Duodenal mucosa (tissue), 2 donors: ENCODE results near the gene UPK3B.
"Not testable (repeated sequence)": the region's sequence is repeated elsewhere in the genome, so short reads cannot be mapped to it uniquely, and the experiment has no call there.

ENCODE experiments used
- H3K27ac ChIP-seq: one replicate; pipeline ENCODE4 v1.7.0; 2013; ENCODE audit warnings: low read depth, low read length
- H3K27me3 ChIP-seq, 2 donors: one replicate each; pipeline ENCODE4 v1.7.0; 2013; ENCODE audit warnings: low read length in 2 of 2, control low read depth in 1 of 2; ENCODE audit not compliant: insufficient read depth in 2 of 2, control insufficient read depth in 1 of 2
- H3K36me3 ChIP-seq, 2 donors: one replicate each; pipeline ENCODE4 v1.7.0; 2013; ENCODE audit warnings: low read length in 2 of 2, control low read depth in 1 of 2; ENCODE audit not compliant: insufficient read depth in 2 of 2, control insufficient read depth in 1 of 2
- H3K4me1 ChIP-seq, 2 donors: one replicate each; pipeline ENCODE4 v1.7.0; 2013; ENCODE audit warnings: low read length in 2 of 2, control low read depth in 1 of 2; ENCODE audit not compliant: insufficient read depth in 2 of 2, control insufficient read depth in 1 of 2
- H3K4me3 ChIP-seq, 2 donors: one replicate each; pipeline ENCODE4 v1.7.0; 2013; ENCODE audit warnings: low read length in 2 of 2, low read depth in 1 of 2
- H3K9ac ChIP-seq, 2 donors: one replicate each; pipeline ENCODE4 v1.7.0; 2013; ENCODE audit warnings: low read length in 2 of 2, low read depth in 1 of 2
- H3K9me3 ChIP-seq, 2 donors: one replicate each; pipeline ENCODE4 v1.7.0; 2013; ENCODE audit warnings: low read length in 2 of 2, control low read depth in 1 of 2; ENCODE audit not compliant: control insufficient read depth in 1 of 2

Gene UPK3B

GRCh38 chr7:76476280-76476679 is 34.1 kb upstream of the UPK3B start:
- not testable (repeated sequence) for H3K9ac ChIP-seq, H3K9me3 ChIP-seq, H3K4me3 ChIP-seq, H3K27me3 ChIP-seq, H3K36me3 ChIP-seq, H3K27ac ChIP-seq, H3K4me1 ChIP-seq

- not testable (repeated sequence) for H3K36me3 ChIP-seq, H3K9me3 ChIP-seq, H3K4me3 ChIP-seq, H3K27ac ChIP-seq, H3K4me1 ChIP-seq, H3K9ac ChIP-seq, H3K27me3 ChIP-seq
Measured at GRCh38 chr7:76476742-76477474, 33.4 kb upstream of the UPK3B start.

DNA sequence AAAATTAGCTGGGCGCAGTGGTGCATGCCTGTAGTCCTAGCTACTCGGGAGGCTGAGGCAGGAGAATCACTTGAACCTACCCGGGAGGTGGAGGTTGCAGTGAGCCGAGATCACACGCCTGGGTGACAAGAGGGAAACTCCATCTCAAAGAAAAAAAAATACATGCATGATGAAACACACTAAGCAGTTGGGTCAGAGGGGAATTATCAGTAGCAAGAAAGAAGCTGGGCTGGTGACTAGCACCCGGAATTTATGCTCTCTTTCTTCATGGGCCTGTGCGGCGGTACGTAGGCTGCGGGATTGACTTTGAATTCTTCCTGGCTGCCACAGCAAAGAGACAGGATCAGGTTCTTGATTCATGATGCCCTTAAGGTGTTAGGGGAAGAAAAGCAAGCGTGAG is 30.7 kb upstream of the UPK3B start:
- peaks cover 0 to 11% of the 10 kb centered on the region in 2 donors for H3K36me3 ChIP-seq
- H3K27me3 ChIP-seq, H3K27ac ChIP-seq, H3K9me3 ChIP-seq, H3K9ac ChIP-seq, H3K4me1 ChIP-seq, H3K4me3 ChIP-seq: not testable (repeated sequence)

DNA sequence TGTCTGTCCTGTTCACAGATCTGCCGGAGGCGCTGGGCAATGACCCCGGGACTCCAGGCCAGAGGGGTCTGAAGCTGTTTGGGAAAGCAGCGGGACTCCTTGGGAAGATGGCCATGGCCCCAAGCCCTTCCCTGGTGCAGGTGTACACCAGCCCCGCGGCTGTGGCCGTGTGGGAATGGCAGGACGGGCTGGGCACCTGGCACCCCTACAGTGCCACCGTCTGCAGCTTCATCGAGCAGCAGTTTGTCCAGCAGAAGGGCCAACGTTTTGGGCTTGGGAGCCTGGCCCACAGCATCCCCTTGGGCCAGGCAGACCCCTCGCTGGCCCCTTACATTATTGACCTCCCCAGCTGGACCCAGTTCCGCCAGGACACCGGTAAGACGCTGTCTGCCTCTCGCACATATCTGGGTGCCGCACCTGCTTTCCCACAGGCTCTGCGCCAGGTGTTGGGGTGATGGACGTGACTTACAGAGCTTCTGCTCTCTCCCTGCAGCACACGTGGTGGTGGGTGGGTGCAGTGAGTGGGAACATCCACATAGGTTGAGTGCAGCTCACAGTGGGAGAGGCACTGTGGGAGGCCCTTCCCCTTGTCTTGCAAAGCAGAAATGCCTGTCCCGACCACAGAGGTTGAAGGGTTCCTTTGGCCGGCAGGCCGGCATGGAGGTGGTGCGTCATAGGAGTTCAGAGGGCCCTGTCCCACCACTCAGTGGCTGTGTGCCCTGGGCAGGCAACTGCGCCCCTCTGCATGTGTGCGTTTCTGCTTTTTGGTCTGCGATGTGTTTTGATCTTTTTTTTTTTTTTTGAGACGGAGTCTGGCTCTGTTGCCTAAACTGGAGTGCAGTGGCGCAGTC is 29.7 kb upstream of the UPK3B start:
- not testable (repeated sequence) for H3K27me3 ChIP-seq, H3K9ac ChIP-seq, H3K4me1 ChIP-seq, H3K4me3 ChIP-seq, H3K9me3 ChIP-seq, H3K27ac ChIP-seq
- H3K36me3 ChIP-seq, result peaks cover 0 to 11% of the 10 kb centered on the region in 2 donors

DNA sequence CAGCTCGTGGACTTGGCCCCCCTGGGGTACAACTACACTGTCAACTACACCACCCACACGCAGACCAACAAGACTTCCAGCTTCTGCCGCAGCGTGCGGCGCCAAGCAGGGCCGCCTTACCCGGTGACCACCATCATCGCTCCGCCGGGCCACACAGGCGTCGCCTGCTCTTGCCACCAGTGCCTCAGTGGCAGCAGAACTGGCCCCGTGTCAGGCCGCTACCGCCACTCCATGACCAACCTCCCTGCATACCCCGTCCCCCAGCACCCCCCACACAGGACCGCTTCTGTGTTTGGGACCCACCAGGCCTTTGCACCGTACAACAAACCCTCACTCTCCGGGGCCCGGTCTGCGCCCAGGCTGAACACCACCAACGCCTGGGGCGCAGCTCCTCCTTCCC is 27.7 kb upstream of the UPK3B start:
- H3K9me3 ChIP-seq, H3K4me3 ChIP-seq, H3K27ac ChIP-seq, H3K4me1 ChIP-seq, H3K9ac ChIP-seq, H3K27me3 ChIP-seq: not testable (repeated sequence)
- peaks cover 0 to 11% of the 10 kb centered on the region in 2 donors for H3K36me3 ChIP-seq

DNA sequence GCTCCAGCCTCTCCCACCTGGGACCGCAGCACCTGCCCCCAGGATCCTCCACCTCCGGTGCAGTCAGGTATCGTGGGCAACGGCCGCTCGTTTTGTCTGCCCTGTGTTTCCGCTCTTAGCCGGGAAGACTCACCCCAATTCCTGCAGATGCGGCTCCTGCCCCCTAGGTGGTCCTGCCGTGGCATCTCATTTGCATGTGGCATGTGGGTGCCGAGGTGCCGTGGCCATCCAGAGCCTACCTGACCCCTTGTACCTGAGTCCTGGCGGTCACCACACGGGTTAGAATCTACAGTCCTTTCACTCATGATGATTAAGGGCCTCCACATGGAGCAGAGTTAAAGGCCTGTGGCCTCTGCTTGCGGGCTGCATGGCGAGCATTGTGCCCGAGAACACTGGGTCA is 27.3 kb upstream of the UPK3B start:
- H3K27me3 ChIP-seq, H3K9me3 ChIP-seq, H3K4me3 ChIP-seq, H3K27ac ChIP-seq, H3K9ac ChIP-seq, H3K4me1 ChIP-seq: not testable (repeated sequence)
- H3K36me3 ChIP-seq, result peaks cover 0 to 11% of the 10 kb centered on the region in 2 donors

DNA sequence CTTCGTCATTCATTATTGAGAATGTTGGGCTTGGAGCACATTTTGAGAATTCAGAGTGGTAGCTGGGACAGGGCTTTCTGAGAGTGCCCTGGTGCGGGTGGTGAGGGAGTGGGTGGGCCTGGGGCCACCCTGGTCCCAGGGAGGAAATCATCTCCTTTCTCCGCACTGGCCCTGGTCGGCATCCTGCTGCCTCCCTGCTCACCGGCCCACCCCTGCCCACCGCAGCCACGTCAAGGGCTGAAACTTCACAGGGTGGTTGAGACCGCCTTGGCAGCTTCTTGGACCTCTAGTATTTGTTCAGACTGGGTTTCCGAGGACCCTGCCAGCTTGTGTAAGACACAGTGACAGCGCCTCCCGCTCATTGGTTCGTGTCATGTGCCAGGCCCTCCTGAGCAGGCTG is 25.9 kb upstream of the UPK3B start:
- peaks cover 0 to 11% of the 10 kb centered on the region in 2 donors for H3K36me3 ChIP-seq
- not testable (repeated sequence) for H3K4me3 ChIP-seq, H3K9me3 ChIP-seq, H3K27me3 ChIP-seq, H3K9ac ChIP-seq, H3K4me1 ChIP-seq, H3K27ac ChIP-seq

GRCh38 chr7:76485822-76486610 is 24.3 kb upstream of the UPK3B start:
- not testable (repeated sequence) for H3K27ac ChIP-seq

DNA sequence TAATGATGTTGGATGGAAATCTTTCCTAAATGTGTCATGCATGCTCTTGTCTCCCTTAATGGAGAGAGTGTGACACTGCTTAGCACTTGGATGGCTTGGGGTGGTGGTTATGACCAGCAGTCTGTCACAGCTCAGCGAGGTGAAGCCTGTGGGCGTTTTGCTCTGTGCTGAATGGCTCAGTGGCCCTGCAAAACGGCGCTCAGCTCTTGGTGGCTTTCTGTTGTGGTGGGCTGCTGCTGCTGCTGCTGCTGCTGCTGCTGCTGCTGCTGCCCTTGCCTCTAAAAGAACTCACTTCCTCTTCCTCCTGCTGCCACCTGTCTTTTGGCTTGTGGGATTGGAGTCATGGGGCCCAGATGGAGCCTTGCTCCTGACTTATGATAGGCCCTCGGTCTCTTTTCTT is 23.7 kb upstream of the UPK3B start:
- not testable (repeated sequence) for H3K9ac ChIP-seq, H3K27me3 ChIP-seq, H3K4me3 ChIP-seq, H3K27ac ChIP-seq, H3K9me3 ChIP-seq, H3K4me1 ChIP-seq
- H3K36me3 ChIP-seq, result peaks cover 0 to 11% of the 10 kb centered on the region in 2 donors

More at GRCh38 chr7:76485822-76486610, 24.3 kb upstream of the UPK3B start:
- H3K4me3 ChIP-seq, H3K4me1 ChIP-seq, H3K9ac ChIP-seq, H3K9me3 ChIP-seq, H3K27me3 ChIP-seq: not testable (repeated sequence)
- H3K36me3 ChIP-seq, result peaks cover 0 to 11% of the 10 kb centered on the region in 2 donors

- H3K36me3 ChIP-seq, H3K27me3 ChIP-seq, H3K9ac ChIP-seq, H3K27ac ChIP-seq, H3K4me1 ChIP-seq, H3K9me3 ChIP-seq, H3K4me3 ChIP-seq: not testable (repeated sequence)
Measured at GRCh38 chr7:76487969-76488368, 22.4 kb upstream of the UPK3B start.
